Measurements from ENCODE around the gene LIFR.

Gene LIFR

GRCh38 chr5:38471709-38472108 is 84.7 kb downstream of the LIFR start:
- no peak for TF ChIP-seq CTCF (IDR thresholded peaks at IDR 0.05; ENCODE audit: unreplicated experiment in 3 of 3)
- H3K36me3 Mint-ChIP-seq (ENCODE audit: low read depth) = no peaks in the 10 kb centered on the region
- H3K4me3 Mint-ChIP-seq = no peak overlapping the region
- peak overlapping the region in 2 of 3 experiments; percentile 20 to 42 for H3K27ac Mint-ChIP-seq
- no peaks in the 10 kb centered on the region for H3K27me3 Mint-ChIP-seq (ENCODE audit: low read depth)
- H3K9me3 Mint-ChIP-seq = no peaks in the 10 kb centered on the region
- peaks cover 32% of the 10 kb centered on the region for H3K4me1 Mint-ChIP-seq

GRCh38 chr5:38469707-38470267 is 86.7 kb downstream of the LIFR start:
- peaks cover 25% of the 10 kb centered on the region for H3K4me1 Mint-ChIP-seq
- no peak for TF ChIP-seq CTCF (IDR thresholded peaks at IDR 0.05; ENCODE audit: unreplicated experiment in 3 of 3)
- no peaks in the 10 kb centered on the region for H3K36me3 Mint-ChIP-seq (ENCODE audit: low read depth)
- no peaks in the 10 kb centered on the region for H3K9me3 Mint-ChIP-seq
- no peaks in the 10 kb centered on the region for H3K27me3 Mint-ChIP-seq (ENCODE audit: low read depth)
- H3K27ac Mint-ChIP-seq = peak overlapping the region in 2 of 3 experiments; percentile 29 to 97
- peak overlapping the region in 1 of 3 experiments; percentile 31 for H3K4me3 Mint-ChIP-seq

- H3K27me3 Mint-ChIP-seq (ENCODE audit: low read depth) = no peaks in the 10 kb centered on the region
- no peaks in the 10 kb centered on the region for H3K36me3 Mint-ChIP-seq (ENCODE audit: low read depth)
- H3K9me3 Mint-ChIP-seq = no peaks in the 10 kb centered on the region
- peak overlapping the region in 1 of 3 experiments; percentile 97 for H3K27ac Mint-ChIP-seq
- H3K4me1 Mint-ChIP-seq = peaks cover 23% of the 10 kb centered on the region
- no peak for TF ChIP-seq CTCF (IDR thresholded peaks at IDR 0.05; ENCODE audit: unreplicated experiment in 3 of 3)
- peak overlapping the region in 2 of 3 experiments; percentile 31 to 33 for H3K4me3 Mint-ChIP-seq
Observed at GRCh38 chr5:38468978-38469706, 87.3 kb downstream of the LIFR start.

GRCh38 chr5:38468202-38468673 is 88.2 kb downstream of the LIFR start:
- peak overlapping the region in 1 of 3 experiments; percentile 97 for H3K27ac Mint-ChIP-seq
- no peak for TF ChIP-seq CTCF (IDR thresholded peaks at IDR 0.05; ENCODE audit: unreplicated experiment in 3 of 3)
- H3K4me1 Mint-ChIP-seq = peaks cover 18% of the 10 kb centered on the region
- H3K36me3 Mint-ChIP-seq (ENCODE audit: low read depth) = no peaks in the 10 kb centered on the region
- H3K27me3 Mint-ChIP-seq (ENCODE audit: low read depth) = no peaks in the 10 kb centered on the region
- peak overlapping the region in 1 of 3 experiments; percentile 70 for H3K4me3 Mint-ChIP-seq
- H3K9me3 Mint-ChIP-seq = no peaks in the 10 kb centered on the region

GRCh38 chr5:38467353-38468040 is 88.9 kb downstream of the LIFR start:
- Mint-ChIP-seq H3K36me3 (ENCODE audit: low read depth) (no peaks in the 10 kb centered on the region), H3K4me3 (peak overlapping the region; percentile 32 to 70 (median 55)), H3K9me3 (no peaks in the 10 kb centered on the region), H3K27ac (peak overlapping the region in 1 of 3 experiments; percentile 97), H3K4me1 (peaks cover 11% of the 10 kb centered on the region), H3K27me3 (ENCODE audit: low read depth) (no peaks in the 10 kb centered on the region)
- no peak for TF ChIP-seq CTCF (IDR thresholded peaks at IDR 0.05; ENCODE audit: unreplicated experiment in 3 of 3)
